ENCODE measurements around the gene TTC21A.

- TF ChIP-seq MAX (IDR thresholded peaks at IDR 0.05; ENCODE audit: low read depth, low read length) (no peak), CTCF (IDR thresholded peaks at IDR 0.05; ENCODE audit: low read depth, low read length) (no peak)
These were observed 48.9 kb downstream of the TTC21A start for GRCh38 chr3:39156421-39156820.
